Subcutaneous adipose tissue (tissue), 4 donors: ENCODE measurements around the gene PLXNA4. TPM values are rescaled to one million over a fixed set of nuclear protein-coding genes. Genes with fewer than 3 reads are reported as not detected.

Experiments used
- total RNA-seq, 4 donors: library from RNA; depleted of rRNA; stranded (reverse); fragments of >200 nt; gene quantifications; one replicate each; pipeline ENCODE4 v1.1.0, GENCODE V29; 2016
- TF ChIP-seq, protein P1 (sequence below): fragments of 450-650 bp; IDR thresholded peaks from one replicate; pipeline ENCODE4 v1.5.1; 2016; ENCODE audit warnings: low read depth, mild to moderate bottlenecking, control low read depth, antibody characterized with exemption, moderate library complexity

The PLXNA4 gene
- total RNA-seq, 4 donors from 2014 or later: 30.2 to 112 (median 54.6) TPM

GRCh38 chr7:132328760-132329159 lies 247.5 kb downstream of the PLXNA4 start:
- TF ChIP-seq, protein P1, sequence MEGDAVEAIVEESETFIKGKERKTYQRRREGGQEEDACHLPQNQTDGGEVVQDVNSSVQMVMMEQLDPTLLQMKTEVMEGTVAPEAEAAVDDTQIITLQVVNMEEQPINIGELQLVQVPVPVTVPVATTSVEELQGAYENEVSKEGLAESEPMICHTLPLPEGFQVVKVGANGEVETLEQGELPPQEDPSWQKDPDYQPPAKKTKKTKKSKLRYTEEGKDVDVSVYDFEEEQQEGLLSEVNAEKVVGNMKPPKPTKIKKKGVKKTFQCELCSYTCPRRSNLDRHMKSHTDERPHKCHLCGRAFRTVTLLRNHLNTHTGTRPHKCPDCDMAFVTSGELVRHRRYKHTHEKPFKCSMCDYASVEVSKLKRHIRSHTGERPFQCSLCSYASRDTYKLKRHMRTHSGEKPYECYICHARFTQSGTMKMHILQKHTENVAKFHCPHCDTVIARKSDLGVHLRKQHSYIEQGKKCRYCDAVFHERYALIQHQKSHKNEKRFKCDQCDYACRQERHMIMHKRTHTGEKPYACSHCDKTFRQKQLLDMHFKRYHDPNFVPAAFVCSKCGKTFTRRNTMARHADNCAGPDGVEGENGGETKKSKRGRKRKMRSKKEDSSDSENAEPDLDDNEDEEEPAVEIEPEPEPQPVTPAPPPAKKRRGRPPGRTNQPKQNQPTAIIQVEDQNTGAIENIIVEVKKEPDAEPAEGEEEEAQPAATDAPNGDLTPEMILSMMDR: no peak

GRCh38 chr7:132328047-132328620 lies 248.1 kb downstream of the PLXNA4 start:
- TF ChIP-seq, protein P1: no peak

DNA sequence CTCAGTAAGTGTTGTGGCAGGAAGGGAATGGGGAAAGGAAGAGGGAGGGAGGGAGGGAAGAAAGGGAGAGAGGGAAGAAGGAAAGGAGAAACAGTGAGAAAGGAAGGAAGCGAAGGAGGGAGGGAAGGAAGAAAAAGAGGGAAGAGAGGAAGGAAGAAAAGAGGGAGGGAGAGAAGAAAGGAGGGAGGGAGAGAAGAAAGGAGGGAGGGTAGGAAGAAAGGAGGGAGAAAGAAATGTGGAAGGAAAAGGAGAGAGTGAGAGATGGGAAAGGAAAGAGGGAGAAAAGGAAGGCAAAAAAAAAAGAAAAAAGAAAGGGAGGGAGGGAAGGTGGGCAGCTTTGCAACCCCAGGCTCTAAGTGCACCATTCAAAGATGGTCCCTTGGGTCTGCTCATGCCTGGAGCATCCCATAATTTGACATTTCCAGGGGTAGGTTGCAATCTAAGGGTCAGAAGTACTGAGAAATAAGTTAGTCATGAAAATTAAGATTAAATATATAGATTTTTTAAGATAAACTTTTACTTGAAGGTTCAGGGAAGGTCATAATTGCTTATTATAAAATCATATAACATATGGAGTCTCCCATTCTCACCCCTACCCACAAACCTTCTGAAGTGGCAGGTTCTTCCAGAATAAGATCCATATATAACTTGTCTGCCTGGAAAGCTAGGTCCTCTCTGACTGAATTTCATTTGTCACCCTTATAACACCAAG lies 249.2 kb downstream of the PLXNA4 start:
- TF ChIP-seq, protein P1: no peak

DNA sequence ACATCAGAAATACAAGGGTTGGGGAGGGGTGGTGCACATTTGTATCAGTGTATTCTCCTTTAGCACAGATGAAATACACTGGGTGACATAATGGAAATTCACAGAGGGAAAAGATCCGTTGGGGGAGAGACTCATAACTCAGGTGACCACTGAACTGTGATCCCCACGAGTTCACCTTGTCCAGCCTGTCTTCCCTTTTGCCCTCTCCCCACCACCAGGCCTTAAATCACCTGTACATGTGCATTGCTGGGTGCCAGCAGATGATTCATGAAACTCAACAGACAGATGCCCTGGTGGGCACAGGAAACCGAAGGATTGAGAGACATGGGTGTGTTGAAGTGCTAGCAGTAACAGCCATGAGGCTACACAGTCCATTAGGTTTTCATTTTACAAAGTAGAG lies 253.3 kb downstream of the PLXNA4 start:
- TF ChIP-seq, protein P1: no peak

DNA sequence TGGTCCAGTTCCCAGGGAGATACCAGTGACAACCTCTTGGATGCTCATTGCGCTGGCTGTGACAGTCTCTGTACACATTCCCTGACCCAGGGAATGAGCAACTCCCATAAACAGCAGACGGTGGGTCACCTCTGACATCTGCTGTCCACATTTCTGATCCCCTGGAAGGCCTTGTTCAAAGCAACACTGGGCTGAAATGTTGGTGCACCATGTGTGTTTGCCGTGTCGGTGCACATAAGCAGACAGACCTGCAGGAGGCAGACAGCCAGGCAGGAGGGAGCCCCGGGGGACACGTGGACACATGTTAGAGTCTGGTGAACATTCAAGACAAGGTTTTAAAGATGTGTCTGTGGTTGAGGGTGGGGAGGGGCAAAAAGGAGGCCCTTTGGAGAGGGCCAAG lies 254.9 kb downstream of the PLXNA4 start:
- TF ChIP-seq, protein P1: no peak

- TF ChIP-seq, protein P1: no peak
Measured at GRCh38 chr7:132319481-132319880, 256.8 kb downstream of the PLXNA4 start.

GRCh38 chr7:132318352-132319318 lies 257.6 kb downstream of the PLXNA4 start:
- TF ChIP-seq, protein P1: no peak
